ENCODE measurements around the gene ME1.

GRCh38 chr6:83472767-83473166, 41.9 kb upstream of the ME1 start:
- no peak for TF ChIP-seq EZH2 (IDR thresholded peaks at IDR 0.05; ENCODE audit: insufficient read depth, poor library complexity, severe bottlenecking)
- no peak for TF ChIP-seq EZH2phosphoT487 (IDR thresholded peaks at IDR 0.05; ENCODE audit: insufficient read depth, low read depth)

Data from GM23248 (cell line).